NCI-H526 treated with DMSO at 0.1 percent for 48 hours (cell line): Measurements from ENCODE around the gene GREB1.
"Not testable (repeated sequence)": the region's sequence is repeated elsewhere in the genome, so short reads cannot be mapped to it uniquely, and the experiment has no call there.

Experiments
- DNase-seq: peaks from one replicate; lab custom pipeline; 2025; lab: John Stamatoyannopoulos, UW

The GREB1 gene

GRCh38 chr2:11640132-11640531 lies 106.3 kb downstream of the GREB1 start:
- DNase-seq = no peak

- DNase-seq = no peak
Measured at GRCh38 chr2:11642972-11643371, 109.1 kb downstream of the GREB1 start.

GRCh38 chr2:11644293-11644692 lies 110.4 kb downstream of the GREB1 start:
- no peak for DNase-seq

- no peak for DNase-seq
Measured at GRCh38 chr2:11646530-11646929, 112.7 kb downstream of the GREB1 start.

GRCh38 chr2:11647834-11648600 lies 114.2 kb downstream of the GREB1 start:
- DNase-seq = no peak

GRCh38 chr2:11649093-11649492 lies 115.2 kb downstream of the GREB1 start:
- DNase-seq = no peak

- DNase-seq = no peak
Measured at GRCh38 chr2:11651856-11652548, 118.2 kb downstream of the GREB1 start.

GRCh38 chr2:11652553-11652952 lies 118.7 kb downstream of the GREB1 start:
- no peak for DNase-seq

- no peak for DNase-seq
Measured at GRCh38 chr2:11655495-11655894, 121.7 kb downstream of the GREB1 start.

GRCh38 chr2:11656252-11656651 lies 122.4 kb downstream of the GREB1 start:
- no peak for DNase-seq

- no peak for DNase-seq
Measured at GRCh38 chr2:11656671-11657101, 122.8 kb downstream of the GREB1 start.

GRCh38 chr2:11657195-11657594 lies 123.3 kb downstream of the GREB1 start:
- no peak for DNase-seq

GRCh38 chr2:11657646-11658045 lies 123.8 kb downstream of the GREB1 start:
- no peak for DNase-seq

GRCh38 chr2:11658208-11659114 lies 124.6 kb downstream of the GREB1 start:
- DNase-seq = no peak

- no peak for DNase-seq
Measured at GRCh38 chr2:11659115-11659475, 125.2 kb downstream of the GREB1 start.

GRCh38 chr2:11659851-11660250 lies 126.0 kb downstream of the GREB1 start:
- no peak for DNase-seq

GRCh38 chr2:11660396-11660795 lies 126.6 kb downstream of the GREB1 start:
- DNase-seq = not testable (repeated sequence)

GRCh38 chr2:11661891-11662435 lies 128.1 kb downstream of the GREB1 start:
- no peak for DNase-seq

GRCh38 chr2:11662882-11663281 lies 129.0 kb downstream of the GREB1 start:
- no peak for DNase-seq

GRCh38 chr2:11663427-11663826 lies 129.6 kb downstream of the GREB1 start:
- DNase-seq = peak; percentile 51

GRCh38 chr2:11665028-11665427 lies 131.2 kb downstream of the GREB1 start:
- DNase-seq = no peak
